HG02884 (cell line): ENCODE results near the gene EEFSEC.

ENCODE experiments used
- ATAC-seq: cut with Tn5 transposase; IDR thresholded peaks from one replicate; pipeline ENCODE4 v1.9.1; 2021; ENCODE audit warnings: mild to moderate bottlenecking, moderate library complexity; ENCODE audit not compliant: unreplicated experiment

Gene EEFSEC

DNA sequence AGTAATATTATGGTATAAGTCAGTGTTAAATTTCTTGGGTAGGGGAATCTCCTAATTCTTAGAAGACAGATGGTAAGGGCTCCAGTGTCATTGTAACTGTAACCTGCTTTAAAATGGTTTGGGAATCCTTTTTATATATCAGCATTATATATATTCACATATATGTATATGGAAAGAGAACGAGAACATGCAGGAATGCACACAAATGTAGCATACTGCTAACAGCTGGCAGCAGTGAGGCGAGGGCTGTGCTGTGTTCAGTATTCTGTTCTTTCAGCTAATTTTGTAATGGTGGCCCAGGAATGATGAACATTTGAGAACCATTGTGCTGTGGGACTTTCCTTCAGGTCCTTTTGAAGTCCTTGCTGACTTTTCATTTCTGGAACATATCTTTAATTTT, 60.8 kb downstream of the EEFSEC start:
- ATAC-seq = no peak

DNA sequence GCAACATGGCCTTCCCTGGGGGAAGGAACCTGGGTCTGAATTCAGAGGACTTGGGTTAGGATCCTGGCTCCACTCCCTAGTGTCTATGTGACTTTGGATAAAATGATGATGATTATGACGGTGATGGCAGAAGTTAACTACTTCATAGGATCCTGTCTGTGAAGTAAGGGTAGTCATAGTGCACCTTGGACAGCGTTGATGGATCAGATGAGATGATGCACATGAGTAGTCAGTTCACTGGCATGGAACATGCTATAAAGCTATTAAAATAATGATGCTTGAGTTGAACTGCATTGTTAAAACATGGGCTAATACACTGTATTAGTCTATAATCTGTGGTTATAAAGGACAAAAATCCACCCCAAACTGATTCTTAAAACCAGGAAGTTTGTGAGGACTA, 62.0 kb downstream of the EEFSEC start:
- ATAC-seq = no peak

DNA sequence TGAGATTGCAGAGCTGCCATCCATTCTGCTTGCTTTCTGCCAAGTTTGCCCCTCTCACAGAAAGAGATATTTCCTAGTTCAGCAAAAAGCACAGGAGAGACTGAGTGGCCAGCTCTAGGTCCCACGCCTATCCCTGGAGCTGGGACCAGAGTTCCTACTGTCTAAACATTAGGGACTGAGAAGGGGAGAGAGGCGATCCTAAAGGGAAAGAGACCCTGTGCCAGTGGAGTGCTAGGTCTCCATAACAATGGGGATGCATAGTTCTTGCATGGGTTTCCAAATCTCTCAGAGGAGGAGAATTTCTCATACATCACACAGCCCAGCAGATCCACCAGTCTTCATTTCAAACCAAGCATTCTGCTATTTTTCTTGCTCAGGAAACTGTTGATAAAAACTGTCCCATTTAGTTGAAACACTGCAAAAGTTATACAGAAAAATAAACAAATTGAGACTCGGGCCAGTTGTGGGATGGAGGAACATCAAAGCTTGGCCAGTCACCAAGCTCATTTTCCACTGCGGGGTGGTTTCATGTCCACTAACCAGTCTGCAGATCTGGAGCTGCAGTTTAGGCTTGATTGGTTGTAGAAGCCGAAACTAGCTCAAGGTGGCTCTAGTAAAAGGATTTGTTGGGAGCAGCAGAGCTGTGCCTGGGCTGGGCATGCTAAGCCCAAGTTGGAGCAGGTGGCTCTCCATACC, 62.7 kb downstream of the EEFSEC start:
- no peak for ATAC-seq

DNA sequence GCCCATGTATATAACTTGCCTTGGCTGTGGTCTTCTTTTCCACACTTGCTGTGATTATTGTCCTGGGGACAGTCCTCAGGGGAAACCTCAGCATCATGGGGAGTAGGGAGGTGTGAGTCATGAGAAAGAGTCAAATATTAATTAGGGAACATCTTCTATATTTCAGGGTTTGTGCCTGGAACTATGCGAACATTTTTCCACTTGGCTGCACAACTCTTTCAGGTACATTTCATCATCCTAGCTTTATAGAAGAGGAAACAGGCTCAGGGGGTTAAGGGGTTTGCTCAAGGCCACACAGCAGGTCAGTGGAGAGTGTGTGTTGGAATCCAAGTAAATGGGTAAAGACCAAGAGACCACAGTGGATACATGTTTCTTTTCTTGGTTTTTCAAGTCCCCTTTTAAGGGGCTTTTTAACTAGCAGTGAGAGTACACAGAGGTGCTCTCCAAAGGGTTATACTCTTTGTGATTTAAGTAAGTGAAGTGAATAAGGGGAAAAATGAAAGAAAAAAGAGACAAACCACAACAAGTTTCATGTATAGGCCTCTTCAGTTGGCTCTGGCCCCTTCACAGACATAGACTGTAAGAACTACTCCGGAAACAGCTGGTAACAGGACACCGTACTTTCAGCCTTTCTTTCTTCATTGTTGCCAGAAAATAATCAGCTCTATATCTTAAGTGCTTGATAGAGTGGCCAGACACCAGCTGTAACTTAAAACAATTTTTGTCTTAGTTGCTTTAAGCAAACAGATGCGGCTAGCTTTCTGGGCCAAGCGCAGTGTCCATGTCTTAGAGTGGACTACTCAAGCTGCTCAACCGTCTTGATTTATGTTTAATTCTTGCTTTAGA, 64.6 kb downstream of the EEFSEC start:
- no peak for ATAC-seq

DNA sequence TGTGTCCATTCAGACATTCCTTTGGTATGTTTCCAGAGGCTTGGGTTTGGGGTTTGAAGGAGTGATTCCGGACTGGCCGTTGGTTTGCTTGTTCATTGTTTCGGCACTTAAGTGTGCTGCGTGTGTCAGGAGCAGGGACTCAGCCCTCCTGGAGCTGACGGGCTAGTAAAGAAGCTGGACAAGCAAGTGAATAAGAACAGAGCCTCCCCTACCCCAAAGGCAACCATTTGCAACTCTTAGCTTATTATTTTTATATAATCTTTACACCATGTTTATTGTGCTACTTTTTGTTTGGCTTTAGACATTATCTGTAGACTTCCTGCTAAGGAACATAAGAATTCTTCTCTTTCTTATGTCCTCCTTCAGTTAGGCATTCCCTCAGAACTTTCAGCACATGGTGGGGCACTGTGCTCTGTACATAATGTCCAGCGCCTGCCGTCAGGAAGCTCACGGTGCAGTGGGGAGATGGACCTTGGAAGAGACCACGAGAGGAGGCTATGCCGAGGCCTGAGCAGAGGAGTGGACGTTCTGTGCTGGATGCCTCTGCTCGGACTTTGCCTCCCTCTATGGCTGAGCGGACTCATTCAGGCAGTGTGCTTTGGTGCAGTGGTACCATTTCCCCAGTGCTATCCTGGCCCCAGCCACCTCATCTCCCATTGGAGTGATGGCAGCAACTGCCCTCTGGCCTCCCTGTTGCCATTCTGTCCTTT, 65.4 kb downstream of the EEFSEC start:
- ATAC-seq = no peak

DNA sequence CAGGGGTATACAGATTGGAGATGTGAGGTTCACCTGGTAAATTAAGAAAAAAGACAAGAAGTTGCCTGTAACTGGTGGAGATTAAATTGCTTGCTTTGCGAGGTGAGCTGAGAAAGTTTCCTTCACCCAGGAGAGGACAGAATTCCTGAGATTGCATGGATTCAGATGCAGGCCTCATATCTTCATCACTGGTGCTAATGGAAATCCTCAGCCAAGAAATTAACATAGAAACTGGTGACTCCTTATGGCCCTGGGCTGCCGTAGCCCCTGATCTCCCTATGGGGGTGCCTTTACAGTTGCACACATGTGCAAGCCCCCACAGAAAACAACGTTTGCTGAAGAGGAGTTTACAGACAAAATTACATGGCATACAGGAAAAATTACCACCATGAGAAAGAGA, 68.0 kb downstream of the EEFSEC start:
- no peak for ATAC-seq

DNA sequence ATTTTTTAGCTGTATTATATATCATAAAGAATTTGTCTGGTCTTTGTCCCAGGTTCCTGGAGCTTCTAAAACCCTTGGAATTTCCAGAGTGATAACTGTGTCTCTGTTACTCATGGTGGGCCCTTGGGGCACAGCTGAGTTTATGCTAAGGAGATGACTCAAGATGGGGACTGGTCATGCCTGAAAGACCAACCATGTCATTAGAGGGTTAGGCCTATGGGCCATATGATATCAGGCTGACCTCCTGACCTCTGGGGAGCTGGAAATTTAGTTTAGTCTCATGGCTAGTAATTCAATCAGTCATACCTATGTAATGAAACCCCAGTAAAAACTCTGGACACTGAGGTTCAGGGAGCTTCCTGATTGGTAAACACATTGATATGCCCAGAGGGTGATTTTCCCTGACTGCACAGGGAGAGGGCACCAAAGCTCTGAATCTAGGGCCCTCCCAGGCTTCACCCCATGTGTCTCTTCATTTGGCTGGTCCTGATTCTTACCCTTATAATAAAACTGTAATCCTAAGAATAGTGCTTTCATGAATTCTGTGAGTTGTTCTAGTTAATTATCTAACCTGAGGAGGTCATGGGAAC, 69.6 kb downstream of the EEFSEC start:
- no peak for ATAC-seq

DNA sequence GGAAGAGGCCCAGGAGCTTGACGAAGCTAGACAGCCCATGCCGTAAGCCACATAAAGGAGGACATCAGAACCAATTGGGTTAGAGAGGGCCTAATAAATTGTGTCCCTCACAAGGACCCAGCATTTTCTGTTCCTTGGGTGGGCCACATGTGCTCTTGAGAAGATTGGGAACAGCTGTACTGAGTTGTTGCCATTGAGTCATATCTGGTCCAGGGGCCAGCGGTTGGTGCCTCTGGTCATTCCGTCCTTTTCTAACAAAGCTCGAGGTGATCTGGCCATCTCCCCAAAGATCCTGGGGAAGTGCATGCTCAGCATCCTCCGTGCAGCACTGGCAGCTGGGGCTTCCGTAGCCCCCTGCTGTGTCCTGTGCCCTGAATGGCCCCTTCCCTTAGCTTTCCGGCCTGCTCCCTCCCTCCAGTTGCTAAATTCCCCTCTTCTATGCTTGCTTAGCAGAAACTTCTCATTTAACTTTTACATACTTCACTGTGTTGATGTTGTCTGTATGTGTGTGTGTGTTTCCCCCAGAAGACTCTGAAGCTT, 73.0 kb downstream of the EEFSEC start:
- no peak for ATAC-seq

DNA sequence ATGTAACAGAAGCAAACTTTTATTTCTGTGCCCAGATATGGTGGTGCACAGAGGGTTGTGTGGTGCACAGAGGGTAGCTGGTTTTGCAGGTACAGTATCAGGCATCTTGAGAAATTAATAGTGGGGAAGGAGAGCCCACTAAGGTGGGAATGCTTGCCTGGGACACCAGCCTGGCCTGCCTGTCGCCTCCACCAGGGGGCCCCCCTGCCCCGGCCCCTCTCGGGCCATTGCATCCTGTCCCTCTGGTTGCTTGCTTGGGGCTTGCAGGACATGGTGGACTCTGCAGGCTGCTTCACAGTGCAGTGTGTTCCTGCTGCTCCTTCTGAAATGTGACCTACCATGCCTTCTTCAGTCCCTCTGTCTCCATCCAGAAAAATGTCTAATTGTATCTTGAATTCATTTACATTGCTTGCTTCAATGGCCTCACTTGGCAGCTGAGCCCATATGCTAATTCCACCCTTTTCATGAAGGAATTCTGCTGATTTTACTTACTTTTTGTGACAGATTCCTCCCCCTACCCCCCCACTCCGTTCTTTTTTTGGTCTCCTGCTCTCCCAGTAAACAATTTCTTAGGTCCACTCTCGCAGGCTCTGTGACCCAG, 73.6 kb downstream of the EEFSEC start:
- ATAC-seq = no peak

DNA sequence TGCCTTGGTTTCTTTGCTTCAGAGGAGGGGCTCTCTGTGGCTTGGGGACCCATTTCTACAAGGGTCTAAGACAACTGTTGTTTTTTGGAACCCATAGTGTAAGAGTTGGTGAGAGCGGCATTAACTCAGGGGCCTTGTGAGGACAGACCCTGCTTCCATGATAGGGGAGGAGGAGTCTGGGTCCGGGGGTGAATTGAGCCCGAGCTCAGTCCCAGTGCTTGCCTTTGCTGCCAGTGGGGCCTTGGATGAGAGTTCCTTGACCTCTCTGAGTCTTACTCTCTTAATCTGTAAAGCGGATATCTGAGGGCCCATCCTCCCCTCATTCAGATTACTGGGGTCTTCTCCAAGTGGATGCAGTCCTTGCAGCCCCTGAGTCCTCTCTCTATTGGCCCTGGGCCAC, 74.2 kb downstream of the EEFSEC start:
- no peak for ATAC-seq

DNA sequence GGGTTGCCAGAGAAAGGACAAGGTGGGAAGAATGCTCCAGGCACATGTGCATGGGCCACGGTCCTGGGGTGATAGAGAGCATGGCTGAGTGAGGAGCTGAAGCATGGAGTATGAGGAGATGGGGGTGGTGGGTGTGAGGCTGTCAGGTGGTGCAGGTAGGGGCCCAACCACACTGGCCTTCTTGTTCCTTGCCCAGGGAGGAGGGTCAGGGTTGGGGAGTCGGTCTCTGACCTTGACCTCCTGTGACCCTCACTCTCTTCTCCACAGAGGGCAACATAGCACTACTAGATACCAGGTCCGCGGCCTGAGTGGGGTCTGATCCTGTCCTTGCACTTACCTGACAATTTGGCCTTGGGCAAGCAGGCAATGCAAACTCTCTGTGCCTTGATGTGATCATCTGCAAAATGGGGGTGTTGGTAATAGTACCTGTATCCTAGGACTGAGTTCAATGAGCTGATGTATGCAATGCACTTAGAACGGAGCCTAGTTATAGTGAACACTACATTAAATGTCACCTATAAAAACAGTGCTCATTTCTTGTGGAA, 75.2 kb downstream of the EEFSEC start:
- no peak for ATAC-seq

DNA sequence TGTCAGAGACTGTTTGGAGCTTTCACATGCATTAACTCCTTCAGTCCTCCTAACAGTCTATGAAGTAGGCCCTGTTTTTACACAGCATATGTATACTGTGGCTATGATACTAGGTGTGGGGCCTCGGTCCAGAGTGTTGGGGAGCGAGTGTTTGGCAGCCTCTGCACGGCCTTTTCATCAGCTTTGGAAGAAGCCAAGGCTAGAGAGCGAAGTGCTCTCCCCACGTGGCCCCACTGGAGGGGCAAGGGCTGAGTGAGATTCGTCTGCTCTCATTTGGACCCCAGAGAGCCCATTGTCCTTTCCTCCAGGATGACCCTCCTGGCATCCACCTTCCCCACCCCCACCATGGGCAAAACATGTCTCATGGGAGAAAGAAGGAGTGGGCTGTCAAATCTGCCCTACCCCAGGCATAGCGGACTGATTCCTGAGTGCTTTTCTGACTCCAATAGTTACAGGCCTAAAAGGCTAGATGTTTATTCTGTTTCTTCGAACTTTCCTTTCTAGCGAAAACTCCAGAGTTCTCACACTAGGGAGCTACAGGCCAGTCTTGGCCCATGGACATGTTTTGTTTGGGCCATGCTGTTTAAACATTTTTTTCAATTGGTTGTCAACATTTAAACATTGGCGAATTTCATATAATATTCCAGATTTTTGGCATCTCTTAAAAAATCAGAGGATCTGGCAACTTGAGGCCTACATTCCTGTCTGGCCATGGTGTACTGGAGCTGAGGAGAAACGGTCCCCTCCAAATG, 76.0 kb downstream of the EEFSEC start:
- no peak for ATAC-seq

DNA sequence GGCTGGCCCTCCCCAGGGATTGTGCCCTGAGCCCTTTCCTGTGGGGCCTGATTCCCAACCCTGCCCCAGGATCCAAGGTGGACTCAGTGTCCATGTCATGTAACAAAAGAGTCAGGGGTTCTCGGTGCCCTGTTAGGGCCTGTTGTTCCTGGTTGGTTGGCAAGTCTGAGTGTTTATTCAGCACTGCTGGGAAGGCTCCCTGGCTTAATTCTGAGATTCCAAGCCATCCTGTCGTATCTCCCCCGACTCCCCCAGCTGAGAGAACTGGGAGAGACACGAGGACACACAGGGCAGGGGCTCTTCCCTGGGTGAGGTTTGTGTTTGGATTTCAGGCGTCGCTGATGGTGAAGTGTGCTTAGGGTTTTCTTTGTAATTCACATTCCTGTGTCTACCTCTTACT, 78.3 kb downstream of the EEFSEC start:
- ATAC-seq = no peak

DNA sequence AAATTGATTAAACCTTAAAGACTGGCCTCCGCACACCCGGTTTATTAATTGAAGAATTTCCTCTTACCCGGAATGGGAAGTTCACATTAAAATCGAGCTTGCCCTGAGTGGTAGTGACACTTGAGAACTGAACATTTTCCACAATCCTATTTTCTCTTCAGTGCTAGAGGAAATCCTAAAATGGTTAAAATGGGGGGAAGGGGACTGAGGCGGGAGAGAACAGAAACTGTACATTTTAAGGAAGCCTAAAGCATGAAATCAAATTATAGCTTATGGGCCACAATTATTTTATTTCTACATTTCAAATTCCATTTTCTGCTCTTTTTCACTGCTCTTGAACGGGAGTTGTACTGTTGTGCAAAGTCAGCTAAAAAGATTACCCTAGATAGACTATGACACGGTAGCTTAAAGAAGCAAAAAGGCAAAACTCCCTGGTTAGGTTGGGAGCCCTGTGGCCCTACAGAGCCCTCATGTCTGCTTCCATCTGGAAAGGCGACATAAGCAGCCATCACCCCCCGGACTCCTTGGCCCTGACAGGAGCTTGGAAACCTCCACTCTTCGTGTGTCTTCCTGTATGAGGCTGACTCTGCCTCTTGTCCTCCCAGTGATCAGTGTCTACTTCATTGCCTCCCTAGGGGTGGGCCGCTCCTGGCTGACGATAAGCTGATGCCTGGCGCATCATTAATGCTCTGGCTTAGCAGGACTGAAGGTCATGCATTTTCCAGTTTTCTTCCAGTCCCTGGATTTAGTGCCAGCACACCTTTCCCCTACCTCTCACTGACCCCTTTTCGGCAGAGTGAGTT, 79.3 kb downstream of the EEFSEC start:
- ATAC-seq = no peak

DNA sequence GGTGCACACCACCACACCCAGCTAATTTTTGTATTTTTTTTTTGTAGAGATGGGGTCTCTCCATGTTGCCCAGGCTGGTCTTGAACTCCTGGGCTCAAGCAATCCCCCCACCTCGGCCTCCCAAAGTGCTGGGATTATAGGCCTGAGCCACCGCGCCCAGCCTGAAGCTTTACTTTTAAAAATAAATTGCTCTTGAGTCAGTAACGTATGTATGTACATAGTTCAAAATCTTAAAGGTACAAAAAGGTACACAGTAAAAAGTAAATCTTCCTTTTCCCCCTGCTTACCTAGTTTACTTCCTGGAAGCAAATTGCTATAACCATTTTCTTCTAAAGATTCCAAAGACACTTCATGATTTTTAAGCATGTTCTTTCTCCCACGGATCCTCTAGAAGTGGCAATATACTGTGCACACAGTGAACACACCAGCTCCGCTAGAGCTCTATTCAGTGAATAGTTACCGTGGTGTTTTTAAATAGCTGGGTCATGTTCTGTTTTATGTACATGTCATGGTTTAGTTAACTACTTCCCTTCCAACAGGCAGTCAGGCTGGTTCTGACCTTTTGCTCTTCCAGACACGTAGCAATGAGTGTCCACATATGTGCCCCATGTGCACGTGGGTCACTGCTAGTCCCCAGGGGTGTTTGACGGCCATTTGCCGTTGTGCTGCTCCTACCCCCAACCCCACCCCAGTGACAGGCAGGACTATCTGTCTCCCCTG, 82.1 kb downstream of the EEFSEC start:
- no peak for ATAC-seq

DNA sequence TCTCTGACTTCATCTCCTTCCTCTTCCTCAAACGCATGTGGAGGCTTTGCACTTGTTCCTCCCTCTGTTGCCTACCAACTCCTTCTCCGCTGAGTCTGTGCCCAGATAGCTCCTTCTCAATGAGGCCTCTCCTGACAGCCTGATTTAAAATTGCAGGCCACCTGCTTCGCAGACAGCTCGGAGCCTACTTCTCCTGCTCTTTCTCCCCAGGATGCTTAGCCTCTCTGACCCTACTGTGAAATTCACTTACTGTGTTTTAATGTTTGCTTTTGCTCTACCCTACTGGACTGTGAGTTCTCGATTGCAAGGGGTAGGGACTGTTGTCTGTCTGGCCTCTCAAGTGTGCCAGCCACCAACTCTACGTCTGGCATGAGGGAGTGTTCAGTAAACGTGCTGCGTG, 83.4 kb downstream of the EEFSEC start:
- no peak for ATAC-seq

DNA sequence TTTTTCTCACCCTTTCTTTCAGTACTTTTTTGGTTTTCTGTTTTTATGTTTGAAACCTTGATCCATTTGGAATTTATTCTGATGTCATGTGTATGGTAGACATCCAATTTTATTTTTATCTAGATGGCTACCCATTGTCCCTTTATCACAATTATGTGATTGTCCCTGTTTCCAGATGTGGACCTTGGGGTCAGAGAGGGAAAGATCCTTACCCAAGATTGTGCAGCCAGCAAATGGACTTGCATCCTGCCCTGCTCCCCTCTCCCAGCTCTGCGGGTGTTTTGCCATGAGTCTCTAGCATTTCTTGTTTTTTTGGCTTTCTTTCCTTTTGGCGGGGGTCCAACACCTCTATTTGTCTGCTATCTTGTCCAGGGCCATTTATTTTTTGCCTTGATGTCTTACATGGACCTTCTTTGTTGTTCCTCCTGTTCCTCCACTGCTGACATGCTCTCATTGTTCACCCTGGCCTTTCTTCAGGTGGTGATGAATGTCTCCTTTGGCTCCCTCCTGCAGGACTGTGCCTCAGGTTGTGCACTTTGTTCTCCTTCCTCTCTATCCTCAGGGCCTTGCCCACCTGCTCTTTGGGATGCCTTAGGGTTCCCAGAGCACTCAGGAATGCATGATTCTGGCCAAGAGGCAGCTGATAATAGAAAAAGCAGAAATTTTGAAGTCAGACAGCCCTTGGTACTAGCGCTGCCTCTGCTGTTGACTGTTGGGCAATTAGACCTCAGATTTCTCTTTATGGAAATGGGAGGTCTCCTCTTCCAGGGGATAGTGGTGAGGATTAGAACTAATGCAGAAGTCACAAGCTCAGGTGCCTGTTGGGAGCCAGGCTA, 84.3 kb downstream of the EEFSEC start:
- ATAC-seq = no peak

DNA sequence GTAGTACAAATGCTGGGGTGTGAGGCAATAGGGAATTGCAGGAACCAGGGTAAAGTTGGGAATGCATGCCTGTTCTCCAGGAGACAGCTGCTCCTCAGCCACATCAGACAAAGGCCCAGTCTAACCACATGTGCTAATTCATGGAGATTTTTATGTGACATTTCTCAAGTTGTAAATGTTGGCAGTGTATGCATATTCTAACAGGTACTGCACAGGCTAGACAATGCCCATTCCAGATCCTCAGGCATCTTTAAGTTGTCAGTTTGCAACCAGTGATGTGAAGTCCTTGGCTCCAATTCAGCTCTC, 84.9 kb downstream of the EEFSEC start:
- no peak for ATAC-seq
